ENCODE measurements around the gene RPS6KA2.

- TF ChIP-seq, protein P1, sequence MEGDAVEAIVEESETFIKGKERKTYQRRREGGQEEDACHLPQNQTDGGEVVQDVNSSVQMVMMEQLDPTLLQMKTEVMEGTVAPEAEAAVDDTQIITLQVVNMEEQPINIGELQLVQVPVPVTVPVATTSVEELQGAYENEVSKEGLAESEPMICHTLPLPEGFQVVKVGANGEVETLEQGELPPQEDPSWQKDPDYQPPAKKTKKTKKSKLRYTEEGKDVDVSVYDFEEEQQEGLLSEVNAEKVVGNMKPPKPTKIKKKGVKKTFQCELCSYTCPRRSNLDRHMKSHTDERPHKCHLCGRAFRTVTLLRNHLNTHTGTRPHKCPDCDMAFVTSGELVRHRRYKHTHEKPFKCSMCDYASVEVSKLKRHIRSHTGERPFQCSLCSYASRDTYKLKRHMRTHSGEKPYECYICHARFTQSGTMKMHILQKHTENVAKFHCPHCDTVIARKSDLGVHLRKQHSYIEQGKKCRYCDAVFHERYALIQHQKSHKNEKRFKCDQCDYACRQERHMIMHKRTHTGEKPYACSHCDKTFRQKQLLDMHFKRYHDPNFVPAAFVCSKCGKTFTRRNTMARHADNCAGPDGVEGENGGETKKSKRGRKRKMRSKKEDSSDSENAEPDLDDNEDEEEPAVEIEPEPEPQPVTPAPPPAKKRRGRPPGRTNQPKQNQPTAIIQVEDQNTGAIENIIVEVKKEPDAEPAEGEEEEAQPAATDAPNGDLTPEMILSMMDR (optimal IDR thresholded peaks at IDR 0.05 in 1 of 3, IDR thresholded peaks at IDR 0.05 in 1 of 3, conservative IDR thresholded peaks at IDR 0.05 in 1 of 3; ENCODE audit: extremely low read depth in 1 of 3, insufficient read depth in 2 of 3, low read length in 3 of 3), result no peak
- TF ChIP-seq EZH2 (IDR thresholded peaks at IDR 0.05; ENCODE audit: low read length), result no peak
These were observed 96.6 kb downstream of the RPS6KA2 start for GRCh38 chr6:166530211-166531095.
